Thyroid gland (tissue), 4 donors: Measurements from ENCODE around the gene TFB2M.

Experiments used
- POLR2A ChIP-seq, 2 donors: fragments of 450-650 bp; IDR thresholded peaks; one replicate each; pipeline ENCODE4 v1.6.1; 2017; ENCODE audit warnings: antibody characterized with exemption in 2 of 2, mild to moderate bottlenecking in 2 of 2, moderate library complexity in 1 of 2
- TF ChIP-seq, protein P1 (sequence below), 6 experiments: fragments of 200-600 bp in 3 of 6; fragments of 450-650 bp in 3 of 6; sonication (generic) in 3 of 6; IDR thresholded peaks; one replicate each; pipeline ENCODE4 v1.5.1; 2016 to 2019; ENCODE audit warnings: antibody characterized with exemption in 6 of 6, mild to moderate bottlenecking in 2 of 6, inconsistent platforms in 1 of 6, moderate library complexity in 1 of 6

DNA sequence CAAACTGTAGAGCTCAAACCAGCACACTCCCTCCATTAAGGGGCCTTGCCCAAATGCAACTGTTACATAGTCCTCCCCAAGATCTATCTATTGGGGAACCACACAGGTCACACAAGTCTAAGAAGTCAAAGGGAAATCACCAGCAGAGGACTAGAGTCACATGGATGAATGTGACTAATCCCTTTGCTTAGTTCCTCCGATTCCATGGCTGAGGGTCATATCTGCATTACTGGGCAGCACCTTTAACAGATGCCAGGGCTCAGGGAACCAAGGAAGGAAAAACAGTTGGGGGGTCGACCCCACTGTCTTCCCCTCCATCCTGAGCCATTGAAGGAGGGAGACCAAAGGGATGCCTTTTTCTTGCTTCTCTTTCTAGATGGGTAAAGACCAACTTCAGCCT lies 35.6 kb downstream of the TFB2M start:
- TF ChIP-seq, protein P1, sequence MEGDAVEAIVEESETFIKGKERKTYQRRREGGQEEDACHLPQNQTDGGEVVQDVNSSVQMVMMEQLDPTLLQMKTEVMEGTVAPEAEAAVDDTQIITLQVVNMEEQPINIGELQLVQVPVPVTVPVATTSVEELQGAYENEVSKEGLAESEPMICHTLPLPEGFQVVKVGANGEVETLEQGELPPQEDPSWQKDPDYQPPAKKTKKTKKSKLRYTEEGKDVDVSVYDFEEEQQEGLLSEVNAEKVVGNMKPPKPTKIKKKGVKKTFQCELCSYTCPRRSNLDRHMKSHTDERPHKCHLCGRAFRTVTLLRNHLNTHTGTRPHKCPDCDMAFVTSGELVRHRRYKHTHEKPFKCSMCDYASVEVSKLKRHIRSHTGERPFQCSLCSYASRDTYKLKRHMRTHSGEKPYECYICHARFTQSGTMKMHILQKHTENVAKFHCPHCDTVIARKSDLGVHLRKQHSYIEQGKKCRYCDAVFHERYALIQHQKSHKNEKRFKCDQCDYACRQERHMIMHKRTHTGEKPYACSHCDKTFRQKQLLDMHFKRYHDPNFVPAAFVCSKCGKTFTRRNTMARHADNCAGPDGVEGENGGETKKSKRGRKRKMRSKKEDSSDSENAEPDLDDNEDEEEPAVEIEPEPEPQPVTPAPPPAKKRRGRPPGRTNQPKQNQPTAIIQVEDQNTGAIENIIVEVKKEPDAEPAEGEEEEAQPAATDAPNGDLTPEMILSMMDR (IDR thresholded peaks at IDR 0.05) = no peak
- TF ChIP-seq POLR2A (IDR thresholded peaks at IDR 0.05) = no peak
